Right forelimb (tissue), 1 donor: ENCODE results near the gene TEP1.

ENCODE experiments used
- DNase-seq: peaks from one replicate; pipeline ENCODE4 v3.0.0-alpha.2; 2018

The TEP1 gene

DNA sequence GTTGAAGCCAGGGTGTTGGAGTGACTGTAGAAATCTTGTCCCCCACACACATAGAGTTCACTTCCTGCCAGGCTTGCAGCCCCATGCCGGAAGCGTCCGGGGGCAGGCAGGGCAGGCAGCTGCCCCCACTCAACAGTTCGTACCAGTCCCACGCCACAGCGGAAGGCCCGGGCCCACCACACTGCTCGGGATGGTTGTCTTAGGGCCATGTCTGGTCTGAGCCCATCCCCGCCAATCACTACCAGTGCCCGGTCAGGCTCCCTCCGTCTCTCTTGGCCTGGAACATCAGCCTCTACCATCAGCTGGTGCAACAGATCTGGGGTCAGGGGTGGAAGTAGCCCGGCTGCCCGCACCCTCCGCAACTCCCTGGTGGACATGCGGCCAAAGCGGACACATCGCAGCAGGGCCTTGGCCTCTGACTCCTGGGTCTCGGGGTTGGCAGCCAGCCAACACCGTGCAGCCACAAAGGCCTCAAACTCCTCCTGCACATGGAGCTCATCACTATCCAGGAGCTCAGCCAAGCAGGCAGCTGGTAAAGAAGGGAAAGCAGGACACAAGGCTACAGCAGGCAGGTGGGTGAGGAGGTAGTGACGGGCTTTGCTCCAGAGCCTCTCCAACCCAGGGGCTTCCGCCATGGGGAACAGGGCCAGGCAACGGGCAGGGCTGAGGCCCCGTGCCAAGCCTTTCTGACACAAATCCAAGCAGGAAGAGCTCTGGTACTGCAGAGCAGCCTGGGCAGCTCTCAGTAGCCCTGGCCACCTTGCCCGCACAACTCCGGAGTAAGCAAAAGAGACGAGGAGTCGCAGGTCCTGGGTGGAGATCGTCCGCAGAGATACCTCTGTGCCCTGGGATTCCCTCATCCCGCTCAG, 16.7 kb upstream of the TEP1 start:
- no peak for DNase-seq

DNA sequence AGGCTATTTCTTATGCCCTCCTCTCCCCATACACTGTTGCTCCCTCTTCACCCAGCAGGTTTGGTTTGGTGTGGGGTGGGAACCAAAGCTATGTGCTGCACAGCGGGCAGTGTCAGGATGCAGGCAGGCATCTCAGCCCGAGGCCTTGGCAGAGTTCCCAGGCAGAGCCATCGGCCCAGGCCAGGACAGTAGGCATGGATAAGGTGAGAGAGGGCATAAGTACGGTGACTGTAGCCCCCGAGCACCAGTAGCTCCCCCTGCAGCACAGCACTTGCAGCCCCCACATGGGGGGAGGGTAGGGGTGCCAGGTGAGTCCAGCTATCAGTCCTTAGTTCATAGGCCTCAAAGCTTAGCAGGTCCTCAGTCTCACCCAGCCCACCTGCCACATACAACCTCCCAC, 15.5 kb upstream of the TEP1 start:
- DNase-seq = no peak

DNA sequence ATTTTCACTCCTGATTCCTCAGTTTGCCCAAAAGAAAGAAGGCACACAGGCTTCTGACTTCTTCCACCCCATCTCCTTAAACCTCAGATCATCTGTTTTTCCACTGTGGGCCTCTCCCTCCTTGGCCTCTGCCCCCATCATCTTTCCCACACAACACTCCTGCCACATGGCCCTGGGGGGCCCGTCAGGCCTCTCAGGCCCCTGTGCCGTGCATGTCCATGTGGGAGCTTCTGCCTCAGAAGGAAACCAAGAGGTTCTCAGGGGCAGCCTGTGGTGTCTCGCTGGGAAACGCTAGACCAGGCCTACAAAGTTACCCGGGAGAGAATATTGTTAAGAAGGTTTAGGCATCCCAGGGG, 14.7 kb upstream of the TEP1 start:
- no peak for DNase-seq

DNA sequence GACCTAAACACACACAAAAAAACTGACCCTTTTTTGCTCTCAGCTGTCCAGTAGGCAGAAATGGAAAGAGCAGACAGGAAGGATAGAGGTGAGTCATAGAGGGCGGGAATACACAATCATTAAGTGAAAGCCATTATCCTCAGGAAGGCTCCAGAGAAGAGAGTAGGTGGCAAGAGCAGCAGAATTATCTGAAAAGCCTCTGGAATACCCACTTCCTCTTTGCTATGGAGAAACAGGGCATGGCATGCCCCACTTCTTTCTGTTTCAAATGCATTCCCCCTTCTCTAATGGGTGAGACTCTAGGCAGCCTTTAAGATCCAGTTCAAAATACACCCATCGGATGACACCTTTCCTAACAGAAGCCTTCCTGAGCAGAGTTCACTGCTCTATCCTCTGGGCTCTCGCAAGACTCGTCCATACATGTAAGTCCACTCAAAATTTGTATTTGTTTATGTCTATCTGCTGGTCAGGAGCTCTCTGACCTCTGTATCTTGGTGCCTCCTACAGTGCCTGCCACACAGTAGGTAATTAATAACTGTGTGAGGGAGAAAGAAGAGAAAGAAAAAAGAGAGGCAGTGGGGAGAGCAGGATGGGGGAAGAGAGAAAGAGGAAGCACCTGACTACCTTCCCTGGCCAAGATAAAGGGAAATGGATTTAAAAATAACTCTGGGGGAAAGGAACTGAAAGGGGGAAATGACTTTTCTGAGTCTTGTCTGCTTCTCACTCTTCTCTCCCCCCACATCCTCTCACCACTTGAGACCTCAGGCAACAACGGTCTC, 14.1 kb upstream of the TEP1 start:
- no peak for DNase-seq

DNA sequence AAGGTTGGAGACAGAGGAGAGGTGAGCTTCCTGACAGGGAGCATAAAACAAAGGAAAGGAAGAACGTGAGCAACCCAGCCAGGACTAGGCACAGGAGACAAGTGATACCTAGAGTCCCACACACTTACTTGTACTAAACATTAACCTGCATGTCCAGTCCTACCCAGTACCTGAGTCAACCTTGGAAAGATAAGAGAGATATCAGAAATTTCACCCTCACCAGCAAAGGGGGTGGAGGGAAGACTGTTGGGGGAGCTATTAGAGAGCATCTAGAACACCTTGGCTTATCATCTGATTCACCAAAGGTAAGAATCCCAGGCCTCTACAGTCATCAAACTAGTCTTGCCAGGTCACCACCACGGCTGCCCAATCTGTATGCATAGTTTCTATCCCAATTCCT, 11.6 kb upstream of the TEP1 start:
- DNase-seq = no peak

DNA sequence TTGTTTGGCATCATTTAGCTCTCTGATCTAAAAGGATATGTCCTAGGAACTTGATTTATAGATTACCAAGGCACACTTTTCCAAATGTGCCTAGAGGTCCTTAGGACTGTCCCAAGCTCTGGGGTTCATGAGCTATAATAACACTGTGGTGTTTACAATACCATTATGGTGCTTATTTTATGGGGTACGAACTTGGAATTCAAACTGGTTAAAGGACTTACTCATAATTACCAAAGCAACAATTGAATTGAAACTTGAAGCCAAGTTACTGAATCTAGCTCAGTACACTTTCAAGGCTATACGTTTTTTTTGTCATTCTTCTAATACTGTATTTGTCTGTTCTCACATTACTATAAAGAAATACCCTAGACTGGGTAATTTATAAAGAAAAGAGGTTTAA, 9.6 kb upstream of the TEP1 start:
- no peak for DNase-seq

DNA sequence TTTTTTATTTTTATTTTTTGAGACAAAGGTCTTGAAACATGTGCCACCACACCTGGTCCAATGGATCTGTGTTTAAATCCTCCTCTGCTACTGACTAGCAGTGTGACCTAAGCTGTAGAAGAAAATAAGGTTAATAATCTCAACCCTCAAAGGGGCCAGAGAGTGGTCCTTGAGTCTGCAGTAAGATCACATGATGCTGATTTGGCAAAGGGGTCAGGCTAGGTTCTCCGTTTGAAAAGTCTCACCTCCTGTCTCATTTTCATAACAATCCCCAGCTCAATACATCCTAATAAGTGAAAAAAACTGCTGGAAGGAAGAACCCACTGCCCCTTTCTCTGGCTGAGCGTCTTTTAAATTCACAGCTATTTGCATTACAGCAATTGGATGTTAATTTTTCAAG, 8.0 kb upstream of the TEP1 start:
- no peak for DNase-seq

DNA sequence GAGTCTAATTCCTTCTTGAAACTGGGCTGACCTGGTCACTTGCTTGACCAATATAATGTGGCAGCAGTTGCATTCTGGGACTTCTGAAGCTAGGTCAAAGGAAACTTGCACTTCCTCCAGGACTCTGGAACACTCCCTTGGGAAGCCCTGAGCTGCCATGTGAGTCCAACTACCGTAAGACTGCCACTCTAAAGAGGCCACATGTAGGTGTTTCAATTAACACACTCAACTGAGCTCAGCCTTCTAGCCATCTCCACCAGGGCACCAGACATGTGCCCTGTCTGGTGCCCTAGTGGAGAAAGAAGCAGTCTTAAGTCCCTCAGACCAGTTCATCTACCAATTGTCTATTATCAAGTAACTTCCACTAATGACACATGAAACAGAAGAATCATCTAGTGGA, 6.1 kb upstream of the TEP1 start:
- DNase-seq = no peak

DNA sequence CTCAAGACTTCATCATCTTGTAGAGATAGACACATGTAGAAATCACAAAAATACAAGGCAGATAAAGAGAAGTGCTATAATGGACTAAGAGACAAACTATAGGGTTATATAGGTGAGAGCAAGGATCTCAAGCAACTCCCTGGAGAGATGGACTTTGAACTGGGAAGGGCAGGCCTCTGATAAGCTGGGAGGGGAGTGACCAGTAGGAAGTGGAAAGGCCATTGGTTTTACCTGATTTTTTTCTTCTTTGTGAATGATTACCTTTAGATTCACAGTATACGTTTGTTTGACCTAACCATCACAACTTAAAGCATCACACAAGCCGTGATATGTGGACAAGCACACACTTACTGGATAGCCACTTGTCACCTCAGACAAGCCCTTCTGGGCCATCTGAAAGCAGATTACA, 5.2 kb upstream of the TEP1 start:
- no peak for DNase-seq

DNA sequence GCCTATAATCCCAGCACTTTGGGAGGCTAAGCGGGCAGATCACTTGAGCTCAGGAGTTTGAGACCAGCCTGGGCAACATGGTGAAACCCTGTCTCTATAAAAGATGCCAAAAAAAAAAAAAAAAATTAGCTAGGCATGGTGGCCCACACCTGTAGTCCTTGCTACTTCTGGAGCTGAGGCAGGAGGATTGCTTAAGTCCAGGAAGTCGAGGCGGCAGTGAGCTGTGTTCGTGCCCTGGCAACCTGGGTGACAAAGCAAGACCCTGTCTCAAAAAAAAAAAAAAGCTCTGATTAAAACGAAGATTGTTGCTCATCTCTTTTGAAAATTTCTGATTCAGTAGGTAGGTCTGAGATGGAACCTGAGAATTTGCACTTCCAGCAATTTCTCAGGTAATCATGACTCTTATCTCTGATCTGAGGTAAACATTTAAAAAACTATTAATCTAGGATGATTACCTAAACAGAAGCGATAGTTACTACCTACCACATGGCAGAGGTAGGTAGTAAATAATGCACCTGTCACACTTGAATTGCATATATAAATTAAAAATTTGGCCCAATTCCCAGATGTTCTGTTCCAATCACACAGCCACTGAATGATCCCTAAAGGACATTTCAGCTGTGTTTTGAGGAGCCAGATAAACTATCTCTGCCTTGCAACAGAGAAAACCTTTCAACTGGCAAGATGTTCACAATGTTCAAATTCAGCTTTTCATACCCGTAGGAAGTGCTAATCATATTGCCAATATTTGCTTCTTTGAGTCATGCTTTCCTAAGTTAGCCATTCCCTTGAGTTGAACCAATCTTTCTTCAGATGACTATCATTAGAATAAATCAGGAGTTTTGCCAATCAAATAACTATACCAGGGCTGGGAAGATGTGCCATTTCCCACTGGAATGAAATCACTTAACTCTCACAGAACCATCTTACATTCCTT, 4.2 kb upstream of the TEP1 start:
- DNase-seq = no peak

DNA sequence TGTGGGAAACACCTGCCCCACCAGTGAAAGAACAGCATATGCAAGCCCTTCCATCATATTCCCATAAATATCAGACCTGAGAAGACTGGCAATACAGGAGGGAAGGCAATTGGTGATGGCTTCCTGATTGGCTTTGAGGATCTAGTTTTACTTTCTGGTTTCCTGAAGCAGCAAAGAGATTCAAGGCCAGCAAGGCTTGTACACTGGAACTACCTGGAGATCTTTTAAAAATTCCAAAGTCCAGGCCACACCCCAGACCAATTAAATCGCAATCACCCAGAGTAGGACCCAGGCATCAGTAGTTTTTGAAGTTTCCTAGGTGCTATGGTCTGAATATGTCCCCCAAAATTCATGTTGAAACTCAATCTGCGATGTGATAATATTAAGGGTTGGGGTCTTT, 2.9 kb upstream of the TEP1 start:
- no peak for DNase-seq

DNA sequence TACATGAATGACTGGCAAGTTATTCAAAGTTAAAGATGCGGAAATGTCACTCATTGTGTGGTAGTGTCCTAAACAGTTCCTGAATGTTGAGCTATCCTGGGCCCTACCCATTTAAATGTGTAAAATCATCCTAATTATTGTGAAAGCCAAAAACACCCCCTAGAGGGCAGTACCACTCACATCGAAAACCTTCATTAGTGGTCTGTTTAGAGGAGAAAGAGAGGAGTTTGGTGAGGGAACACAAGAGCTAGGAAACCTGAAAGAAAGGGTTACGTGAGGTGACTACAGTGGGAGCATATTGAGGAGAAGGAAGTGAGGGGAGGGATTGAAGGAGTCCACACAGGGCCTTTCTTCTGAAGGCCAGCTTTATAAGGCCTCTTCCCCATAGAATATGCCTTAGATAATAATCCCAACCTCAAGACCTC, 2.5 kb upstream of the TEP1 start:
- DNase-seq = no peak

DNA sequence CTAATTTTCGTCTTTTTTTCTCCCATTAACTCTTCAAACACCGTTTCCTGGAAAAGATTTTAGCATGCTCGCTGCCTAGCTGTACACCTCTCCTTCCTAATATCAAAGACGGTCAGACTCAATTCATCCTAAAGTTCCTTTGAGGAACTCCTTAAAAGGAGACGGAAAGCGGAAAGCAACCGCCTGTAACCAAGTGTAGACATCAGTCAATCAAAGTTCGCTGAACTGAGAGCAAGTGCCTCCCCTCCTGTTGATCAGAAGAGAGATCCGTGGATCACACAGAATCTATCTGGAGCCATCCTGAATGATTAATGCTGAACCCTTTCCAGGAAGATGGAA, 412 bp upstream of the TEP1 start:
- DNase-seq = no peak

DNA sequence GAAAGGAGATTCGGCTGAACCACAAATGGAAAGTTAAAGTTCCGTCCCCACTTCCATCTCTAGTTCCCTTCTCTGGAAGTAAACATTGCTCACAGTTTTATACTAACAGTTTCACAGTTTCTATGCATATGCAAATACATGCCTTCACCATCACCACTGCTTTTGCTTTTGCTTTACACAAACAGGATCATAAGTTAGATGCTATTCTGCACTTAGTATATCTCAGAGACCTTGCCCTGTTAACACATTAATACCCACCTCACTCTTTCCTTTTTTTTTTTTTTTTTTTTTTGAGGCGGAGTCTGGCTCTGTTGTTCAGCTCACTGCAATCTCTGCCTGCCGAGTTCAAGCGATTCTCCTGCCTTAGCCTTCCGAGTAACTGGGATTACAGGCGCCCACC, 890 bp downstream of the TEP1 start:
- DNase-seq = no peak

DNA sequence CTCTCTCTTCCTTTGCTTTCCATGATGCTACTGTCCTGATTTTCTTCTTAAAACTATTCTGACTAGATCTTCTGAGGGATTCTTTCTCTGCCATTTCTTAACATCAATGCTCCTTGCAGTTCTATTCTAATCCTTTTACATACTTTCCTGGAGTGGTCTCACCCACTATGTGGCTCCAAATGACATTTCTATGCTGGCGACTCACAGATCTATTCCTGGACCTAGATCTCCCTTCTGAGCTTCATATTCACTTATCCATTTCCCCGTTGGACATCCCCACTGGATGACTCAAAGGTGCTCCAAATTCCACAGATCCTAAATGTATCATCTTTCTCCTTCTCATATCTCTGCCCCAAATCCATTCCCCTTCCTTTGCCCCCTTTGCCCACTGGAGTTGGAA, 4.1 kb downstream of the TEP1 start:
- DNase-seq = no peak

DNA sequence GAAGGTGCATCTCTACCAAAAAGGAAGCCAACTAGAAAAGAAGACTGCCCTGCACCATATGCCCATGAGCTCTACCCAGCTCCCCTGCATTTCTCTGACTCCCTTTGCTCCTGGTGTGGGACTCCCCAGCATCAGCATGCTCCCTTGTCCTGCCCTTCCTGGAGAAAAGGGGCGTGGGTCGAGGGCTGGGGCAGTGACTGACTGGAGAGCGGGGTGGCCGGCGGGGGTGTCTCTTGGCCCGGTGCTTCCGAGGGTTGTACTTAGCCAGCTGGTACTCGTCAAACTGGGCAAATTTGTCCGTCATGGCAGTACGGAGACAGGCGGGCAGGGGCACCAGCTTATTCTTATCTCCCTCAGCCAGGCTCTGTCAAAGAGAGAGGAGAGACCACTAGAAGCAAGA, 9.8 kb downstream of the TEP1 start:
- DNase-seq = no peak

DNA sequence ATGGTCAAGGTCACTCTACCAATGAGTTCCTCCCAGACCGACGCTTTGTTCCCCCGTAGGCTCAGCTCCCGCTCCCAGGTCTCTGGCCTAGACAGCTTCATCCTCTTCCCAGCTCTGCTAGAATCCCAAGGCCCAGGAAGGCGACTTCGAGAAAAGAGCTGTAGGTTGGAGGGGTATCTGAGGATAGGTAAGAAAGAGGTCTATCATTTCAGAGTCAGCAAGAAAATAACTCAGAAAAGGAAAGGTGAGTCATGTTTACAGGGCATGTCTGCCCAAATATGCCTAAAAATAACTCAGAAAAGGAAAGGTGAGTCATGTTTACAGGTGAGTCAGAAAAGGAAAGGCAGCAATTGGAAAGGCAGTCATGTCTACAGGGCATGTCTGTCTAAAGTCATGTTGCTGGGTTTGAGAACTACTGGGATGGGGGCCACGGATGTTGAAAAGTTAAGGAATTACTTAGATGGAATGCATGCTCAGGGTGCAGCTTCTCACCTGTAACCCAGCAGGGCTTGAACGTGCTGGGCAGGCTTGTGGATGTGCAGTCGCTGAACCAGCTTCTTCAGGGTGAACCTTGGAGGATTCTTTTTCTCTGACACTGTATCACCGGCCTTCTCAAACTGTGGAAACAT, 12.2 kb downstream of the TEP1 start:
- DNase-seq = no peak

DNA sequence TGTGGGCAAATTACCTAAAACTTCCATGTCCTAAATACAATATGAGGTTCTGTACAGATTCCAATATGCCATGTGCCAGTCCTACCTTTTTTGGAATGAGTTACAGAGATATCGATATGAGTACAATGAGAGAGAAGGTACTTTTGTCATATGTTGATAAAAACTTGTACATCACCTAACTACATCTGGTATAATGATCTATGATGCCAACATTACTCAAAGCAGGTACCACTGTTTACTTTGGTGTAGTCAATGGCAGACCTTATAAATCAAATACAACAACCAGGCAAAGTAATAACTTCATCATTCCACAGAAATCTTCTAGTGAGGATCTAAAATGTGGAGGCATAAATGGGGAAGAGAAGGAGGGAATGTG, 12.7 kb downstream of the TEP1 start:
- DNase-seq = no peak

DNA sequence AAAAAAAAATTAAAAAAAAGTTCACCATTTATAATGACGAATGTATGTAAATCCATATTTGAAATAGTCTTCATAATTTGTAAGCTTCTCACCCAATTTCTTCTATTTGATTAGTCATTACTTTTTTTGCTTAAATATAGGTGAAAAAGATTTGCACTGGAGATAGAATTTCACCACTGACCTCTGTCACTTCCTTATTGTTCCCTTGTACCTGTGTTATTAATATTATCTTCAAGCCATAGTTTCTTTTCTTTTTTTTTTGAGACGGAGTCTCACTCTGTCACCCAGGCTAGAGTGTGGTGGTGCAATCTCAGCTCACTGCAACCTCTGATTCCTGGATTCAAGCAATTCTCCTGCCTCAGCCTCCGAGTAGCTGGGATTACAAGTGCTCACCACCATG, 15.8 kb downstream of the TEP1 start:
- DNase-seq = no peak

DNA sequence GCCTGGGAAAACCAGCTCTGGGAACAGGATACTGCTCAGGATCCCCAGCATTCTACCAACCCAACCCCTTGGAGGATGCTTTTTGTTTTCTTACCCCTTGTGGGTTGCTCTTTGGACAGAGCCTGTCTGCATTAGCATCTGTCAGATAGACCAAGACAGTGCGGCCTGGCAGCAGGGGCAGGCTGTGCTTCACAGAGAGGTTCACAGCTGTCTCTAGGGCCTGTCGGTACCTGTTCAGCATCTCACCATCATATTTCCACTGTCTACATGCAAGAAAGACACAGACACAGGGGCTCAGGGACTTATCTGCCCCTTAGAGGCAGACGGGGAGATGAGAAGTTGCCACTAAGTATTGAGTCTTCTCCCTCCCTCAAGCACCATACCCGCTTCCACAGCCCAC, 21.8 kb downstream of the TEP1 start:
- DNase-seq = no peak

DNA sequence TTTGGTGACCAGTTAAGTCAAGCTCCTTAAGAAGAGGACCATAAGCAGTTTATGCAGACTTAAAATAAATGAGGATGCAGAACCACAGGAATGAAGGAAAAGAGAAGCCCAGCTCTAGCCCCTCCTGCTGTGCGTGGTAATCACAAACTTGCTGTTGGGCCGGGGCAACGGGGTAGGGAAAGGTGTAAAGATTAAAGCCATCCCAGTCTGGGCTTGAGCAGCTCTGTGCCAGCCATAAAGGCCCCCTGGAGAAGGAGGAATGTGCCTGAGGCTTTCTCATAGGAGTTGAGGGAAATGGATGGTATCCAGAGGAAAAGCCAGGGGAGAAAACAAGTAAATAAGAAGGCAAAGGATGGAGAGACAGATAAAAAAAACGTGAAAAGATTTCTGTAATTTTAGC, 25.1 kb downstream of the TEP1 start:
- DNase-seq = no peak

DNA sequence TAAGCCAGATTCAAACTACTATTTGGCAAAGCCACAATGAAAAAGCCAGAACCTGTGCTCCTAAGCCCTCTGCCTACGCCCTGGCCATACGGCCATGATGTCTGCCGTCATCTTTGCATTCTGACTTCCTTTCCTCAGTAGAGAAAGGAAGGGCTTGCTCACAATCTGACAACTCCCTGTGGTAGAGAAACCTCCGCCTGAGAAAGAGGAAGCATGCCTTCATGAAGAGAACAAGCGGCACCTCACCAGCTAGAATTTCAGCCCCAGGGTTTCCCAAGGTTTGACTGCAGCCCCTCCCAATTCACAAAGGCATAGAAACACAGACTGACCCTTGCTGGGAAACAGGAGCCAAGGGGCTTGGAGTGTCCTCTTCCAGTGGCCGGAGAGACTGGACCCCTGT, 25.7 kb downstream of the TEP1 start:
- no peak for DNase-seq

DNA sequence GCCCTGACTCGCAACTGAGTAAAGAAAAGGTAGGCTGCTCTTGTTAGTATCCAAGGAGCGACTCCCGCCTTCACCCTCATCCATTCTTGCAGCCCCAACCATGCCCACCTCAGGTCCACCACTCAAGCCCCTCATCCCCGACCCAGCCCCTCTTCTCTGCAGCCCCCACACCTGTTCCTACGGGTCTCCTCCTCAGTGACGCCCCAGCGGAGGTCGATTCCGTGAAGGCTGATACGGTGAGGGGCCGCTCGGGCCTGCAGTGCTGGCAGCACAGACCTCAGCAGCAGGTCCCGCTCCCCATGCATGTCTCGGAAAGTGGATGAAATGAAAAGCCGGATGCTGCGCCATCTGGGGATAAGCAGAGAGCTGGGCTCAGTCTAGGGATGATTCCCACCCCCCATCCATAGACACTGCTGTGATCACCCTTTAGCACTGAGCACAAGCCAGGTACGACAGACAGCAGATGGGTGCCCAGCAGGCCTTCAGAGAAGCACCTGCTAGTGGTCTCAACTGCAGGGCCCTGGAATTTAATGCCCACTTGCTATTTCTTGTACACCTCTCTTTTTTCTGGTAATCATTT, 26.9 kb downstream of the TEP1 start:
- DNase-seq = no peak
